Bronchial epithelial cell (primary cell): ENCODE measurements around the gene BEST1. TPM values are rescaled to one million over a fixed set of nuclear protein-coding genes. Genes with fewer than 3 reads are reported as not detected.
"Not testable (repeated sequence)": the region's sequence is repeated elsewhere in the genome, so short reads cannot be mapped to it uniquely, and the experiment has no call there.

Experiments
- DNase-seq: peaks from one replicate; pipeline ENCODE4 v3.0.0-alpha.2; 2010; ENCODE audit warnings: low read depth
- FAIRE-seq: peaks from 2 replicates; lab custom pipeline; 2011; peaks lifted over from hg19 to GRCh38; lab: Jason Lieb, UNC
- H3K27me3 ChIP-seq: 2 replicates; pipeline ENCODE4 v1.5.1; 2011; ENCODE audit warnings: low read length; ENCODE audit not compliant: control insufficient read depth, insufficient read depth
- H3K36me3 ChIP-seq: 2 replicates; pipeline ENCODE4 v1.5.1; 2011; ENCODE audit warnings: low read length; ENCODE audit not compliant: control insufficient read depth, insufficient read depth
- H3K4me3 ChIP-seq: 2 replicates; pipeline ENCODE4 v1.5.1; 2011; ENCODE audit warnings: mild to moderate bottlenecking, low read depth, low read length, control low read depth
- total RNA-seq: library from RNA; depleted of rRNA; stranded (reverse); fragments of >200 nt; gene quantifications from 2 replicates; pipeline ENCODE4 v1.2.1, GENCODE V29; 2014
- TF ChIP-seq, protein P1 (sequence below): IDR thresholded peaks from 2 replicates; pipeline ENCODE4 v1.5.1; 2011; ENCODE audit warnings: mild to moderate bottlenecking, moderate library complexity, low read length, control low read depth, inconsistent platforms; ENCODE audit not compliant: insufficient read depth, severe bottlenecking

BEST1 gene
- total RNA-seq, 1 donor from 2014 or later: 3.7 TPM

DNA sequence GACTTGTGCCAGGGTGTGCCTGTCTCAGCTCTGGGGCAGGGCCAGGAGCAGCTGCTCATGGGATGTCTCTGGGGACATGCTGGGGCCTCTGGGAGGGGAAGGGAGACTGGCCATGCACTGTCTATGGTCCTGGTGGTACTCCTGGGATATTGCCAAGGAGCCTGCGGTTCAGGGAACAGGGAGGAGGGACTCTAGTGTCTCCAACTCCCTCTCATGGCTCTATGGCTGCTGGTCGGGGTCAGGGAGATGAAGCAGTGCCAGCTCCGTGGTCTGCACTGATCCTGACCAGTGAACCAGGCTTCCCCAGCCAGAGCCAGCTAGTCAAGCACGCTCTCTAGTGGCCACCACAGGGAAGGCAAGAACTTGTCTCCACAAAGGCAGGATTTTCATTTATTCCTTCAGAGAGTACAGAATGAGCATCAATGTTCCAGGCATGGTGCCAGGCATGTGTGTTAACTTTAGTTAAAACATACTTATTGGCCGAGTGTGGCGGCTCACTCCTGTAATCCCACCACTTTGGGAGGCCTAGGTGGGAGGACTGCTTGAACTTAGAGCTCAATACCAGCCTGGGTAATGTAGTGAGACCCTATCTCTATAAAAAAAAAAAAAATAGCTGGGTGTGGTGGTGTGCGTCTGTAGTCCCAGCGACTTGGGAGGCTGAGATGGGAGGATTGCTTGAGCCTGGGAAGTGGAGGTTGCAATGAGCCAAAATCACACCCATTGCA is 2.5 kb upstream of the BEST1 start:
- peak; percentile 62 for DNase-seq
- TF ChIP-seq, protein P1, sequence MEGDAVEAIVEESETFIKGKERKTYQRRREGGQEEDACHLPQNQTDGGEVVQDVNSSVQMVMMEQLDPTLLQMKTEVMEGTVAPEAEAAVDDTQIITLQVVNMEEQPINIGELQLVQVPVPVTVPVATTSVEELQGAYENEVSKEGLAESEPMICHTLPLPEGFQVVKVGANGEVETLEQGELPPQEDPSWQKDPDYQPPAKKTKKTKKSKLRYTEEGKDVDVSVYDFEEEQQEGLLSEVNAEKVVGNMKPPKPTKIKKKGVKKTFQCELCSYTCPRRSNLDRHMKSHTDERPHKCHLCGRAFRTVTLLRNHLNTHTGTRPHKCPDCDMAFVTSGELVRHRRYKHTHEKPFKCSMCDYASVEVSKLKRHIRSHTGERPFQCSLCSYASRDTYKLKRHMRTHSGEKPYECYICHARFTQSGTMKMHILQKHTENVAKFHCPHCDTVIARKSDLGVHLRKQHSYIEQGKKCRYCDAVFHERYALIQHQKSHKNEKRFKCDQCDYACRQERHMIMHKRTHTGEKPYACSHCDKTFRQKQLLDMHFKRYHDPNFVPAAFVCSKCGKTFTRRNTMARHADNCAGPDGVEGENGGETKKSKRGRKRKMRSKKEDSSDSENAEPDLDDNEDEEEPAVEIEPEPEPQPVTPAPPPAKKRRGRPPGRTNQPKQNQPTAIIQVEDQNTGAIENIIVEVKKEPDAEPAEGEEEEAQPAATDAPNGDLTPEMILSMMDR: peak; percentile 95
- no peak for FAIRE-seq
- no peaks in the 10 kb centered on the region for H3K36me3 ChIP-seq
- no peak overlapping the region for H3K4me3 ChIP-seq
- peaks cover 2% of the 10 kb centered on the region for H3K27me3 ChIP-seq

DNA sequence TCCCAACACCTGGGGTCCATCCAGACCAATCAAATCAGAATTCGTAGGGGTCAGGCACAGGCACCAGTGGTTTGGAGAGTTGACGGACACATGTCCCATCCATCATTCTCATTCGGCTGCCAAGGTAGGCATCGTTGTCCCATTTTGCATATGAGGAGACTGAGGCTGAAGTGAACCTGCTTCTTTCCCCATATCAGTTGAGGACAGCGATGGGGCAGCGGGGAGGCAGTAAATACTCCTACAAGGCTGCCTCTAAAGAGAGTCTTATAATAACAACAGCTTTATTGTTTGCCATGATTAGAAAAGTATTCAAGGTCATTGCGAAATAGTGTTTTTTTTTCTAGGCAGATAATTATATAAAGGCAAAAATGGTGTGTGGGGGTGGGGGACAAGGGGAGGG is 1.6 kb upstream of the BEST1 start:
- TF ChIP-seq, protein P1: no peak
- H3K36me3 ChIP-seq: no peaks in the 10 kb centered on the region
- FAIRE-seq (no peak), DNase-seq (no peak)
- H3K4me3 ChIP-seq: no peak overlapping the region
- H3K27me3 ChIP-seq: peaks cover 2% of the 10 kb centered on the region

DNA sequence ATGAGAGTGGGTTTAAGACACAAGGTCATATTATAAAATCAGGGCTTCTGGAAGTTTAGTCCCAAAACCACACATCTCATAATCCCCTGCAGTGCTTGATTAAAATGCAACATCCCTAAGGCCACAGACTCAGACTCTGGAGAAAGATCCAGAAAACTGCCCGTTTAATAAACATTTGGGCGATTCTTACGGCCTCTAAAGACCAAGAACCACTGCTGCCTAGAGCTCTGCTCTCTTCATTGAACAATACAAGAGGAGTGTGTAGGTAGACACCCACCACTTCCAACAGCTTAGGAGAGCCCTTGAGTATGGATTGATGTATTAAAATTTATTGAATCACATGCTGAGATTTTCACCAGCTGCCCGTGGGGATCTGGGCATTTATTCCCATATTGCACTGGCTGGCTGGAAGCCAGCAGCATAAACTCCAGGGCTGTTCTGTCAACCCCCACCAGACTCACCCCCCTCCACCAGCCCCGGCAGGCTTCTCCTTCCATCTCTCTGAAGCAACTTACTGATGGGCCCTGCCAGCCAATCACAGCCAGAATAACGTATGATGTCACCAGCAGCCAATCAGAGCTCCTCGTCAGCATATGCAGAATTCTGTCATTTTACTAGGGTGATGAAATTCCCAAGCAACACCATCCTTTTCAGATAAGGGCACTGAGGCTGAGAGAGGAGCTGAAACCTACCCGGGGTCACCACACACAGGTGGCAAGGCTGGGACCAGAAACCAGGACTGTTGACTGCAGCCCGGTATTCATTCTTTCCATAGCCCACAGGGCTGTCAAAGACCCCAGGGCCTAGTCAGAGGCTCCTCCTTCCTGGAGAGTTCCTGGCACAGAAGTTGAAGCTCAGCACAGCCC is 749 bp upstream of the BEST1 start:
- FAIRE-seq: no peak
- no peak overlapping the region for H3K4me3 ChIP-seq
- peak; percentile 70 for DNase-seq
- no peaks in the 10 kb centered on the region for H3K36me3 ChIP-seq
- TF ChIP-seq, protein P1: no peak
- peaks cover 2% of the 10 kb centered on the region for H3K27me3 ChIP-seq

DNA sequence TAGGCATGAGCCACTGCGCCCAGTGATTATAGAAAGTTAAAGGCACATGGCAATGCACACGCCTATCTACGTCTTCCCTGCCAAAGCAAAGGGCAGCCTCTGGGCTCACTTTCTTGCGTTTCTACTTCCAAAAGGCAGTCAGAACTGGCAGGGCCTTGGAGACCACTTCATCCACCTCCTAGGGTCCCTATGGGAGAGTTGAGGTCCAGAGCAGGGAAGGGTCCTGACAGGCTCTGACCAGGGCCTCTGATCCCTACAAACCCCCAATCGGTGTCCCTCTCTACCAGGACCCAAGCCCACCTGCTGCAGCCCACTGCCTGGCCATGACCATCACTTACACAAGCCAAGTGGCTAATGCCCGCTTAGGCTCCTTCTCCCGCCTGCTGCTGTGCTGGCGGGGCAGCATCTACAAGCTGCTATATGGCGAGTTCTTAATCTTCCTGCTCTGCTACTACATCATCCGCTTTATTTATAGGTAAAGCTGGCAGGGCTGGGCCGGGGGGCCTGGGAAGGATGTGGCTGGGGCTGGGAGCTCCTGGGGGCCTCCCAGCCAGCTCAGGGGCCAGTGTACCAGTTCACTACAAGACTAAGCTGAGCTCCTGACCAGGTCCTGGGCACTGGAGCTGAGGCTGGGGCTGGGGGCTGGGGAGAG is 1.5 kb downstream of the BEST1 start:
- FAIRE-seq (no peak), DNase-seq (no peak)
- H3K36me3 ChIP-seq: no peaks in the 10 kb centered on the region
- no peaks in the 10 kb centered on the region for H3K27me3 ChIP-seq
- H3K4me3 ChIP-seq: no peak overlapping the region
- TF ChIP-seq, protein P1: no peak

DNA sequence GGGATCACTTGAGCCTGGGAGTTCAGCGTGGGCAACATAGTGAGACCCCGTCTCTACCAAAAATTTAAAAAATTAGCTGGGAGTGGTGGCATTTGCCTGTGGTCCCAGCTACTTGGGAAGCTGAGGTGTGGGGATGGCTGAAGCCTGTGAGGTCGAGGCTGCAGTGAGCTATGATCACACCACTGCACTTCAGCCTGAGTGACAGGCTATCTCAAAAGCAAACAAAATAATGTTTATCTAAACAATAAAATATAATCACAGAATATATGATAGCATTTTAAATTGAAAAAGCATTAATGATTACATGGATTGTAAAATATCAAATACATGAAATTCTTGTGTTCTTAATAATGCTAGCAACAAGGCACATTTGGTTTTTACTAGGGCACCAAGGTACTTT is 2.7 kb downstream of the BEST1 start:
- FAIRE-seq: no peak

DNA sequence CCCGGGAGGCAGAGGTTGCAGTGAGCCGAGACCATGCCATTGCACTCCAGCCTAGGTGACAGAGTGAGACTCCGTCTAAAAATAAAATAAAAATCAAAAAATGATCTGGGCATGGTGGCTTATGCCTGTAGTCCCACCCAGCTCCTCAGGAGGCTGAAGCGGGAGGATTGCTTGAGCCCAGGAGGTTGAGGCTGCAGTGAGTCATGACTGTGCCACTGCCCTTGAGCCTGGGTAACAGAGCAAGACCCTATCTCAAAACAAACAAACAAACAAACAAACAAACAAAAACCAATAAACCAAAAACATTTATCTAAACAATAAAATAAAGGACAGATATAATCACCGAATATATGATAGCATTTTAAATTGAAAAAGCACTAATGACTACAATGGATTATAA is 3.5 kb downstream of the BEST1 start:
- not testable (repeated sequence) for DNase-seq, H3K36me3 ChIP-seq, FAIRE-seq, H3K4me3 ChIP-seq, H3K27me3 ChIP-seq

More for the DNA sequence above, 2.7 kb downstream of the BEST1 start:
- no peak for DNase-seq
- TF ChIP-seq, protein P1: no peak
- H3K4me3 ChIP-seq: no peak overlapping the region
- H3K36me3 ChIP-seq: peaks cover 2% of the 10 kb centered on the region
- no peaks in the 10 kb centered on the region for H3K27me3 ChIP-seq
